ENCODE results near the gene LRRC27.
"Not testable (repeated sequence)": the region's sequence is repeated elsewhere in the genome, so short reads cannot be mapped to it uniquely, and the experiment has no call there.

LRRC27 gene

DNA sequence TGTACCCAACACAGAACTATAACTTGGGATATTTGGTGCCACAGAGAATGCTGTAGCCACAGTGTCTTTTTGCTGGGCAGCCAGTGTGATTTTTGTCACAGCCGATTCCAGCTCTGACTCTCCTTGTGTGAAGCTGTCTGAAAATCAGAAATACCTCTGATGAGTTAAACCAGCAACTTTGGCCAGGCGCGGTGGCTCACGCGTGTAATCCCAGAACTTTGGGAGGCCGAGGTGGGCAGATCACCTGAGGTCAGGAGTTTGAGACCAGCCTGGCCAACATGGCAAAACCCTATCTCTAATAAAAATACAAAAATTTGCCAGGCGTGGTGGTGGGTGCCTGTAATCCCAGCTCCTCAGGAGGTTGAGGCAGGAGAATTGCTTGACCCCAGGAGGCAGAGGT lies 5.9 kb downstream of the LRRC27 start:
- DNase-seq (ENCODE audit: low read depth) = not testable (repeated sequence)

DNA sequence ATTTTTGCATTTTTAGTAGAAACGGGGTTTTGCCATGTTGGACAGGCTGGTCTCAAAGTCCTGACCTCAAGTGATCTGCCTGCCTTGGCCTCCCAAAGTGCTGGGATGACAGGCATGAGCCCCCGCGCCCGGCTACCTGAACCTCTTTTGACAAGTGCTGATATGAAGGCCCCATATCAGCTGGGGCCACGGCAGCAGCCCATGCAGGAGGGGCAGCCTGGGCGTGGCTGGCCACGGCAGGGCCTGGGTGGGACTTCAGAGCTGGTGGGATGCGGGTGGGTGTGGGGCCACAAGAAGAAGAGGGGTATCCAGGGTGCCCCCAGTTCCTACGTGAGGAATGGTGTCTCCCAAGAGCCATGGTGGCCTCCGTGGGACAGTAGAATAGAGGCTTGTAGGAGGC lies 6.9 kb downstream of the LRRC27 start:
- DNase-seq (ENCODE audit: low read depth) = no peak

DNA sequence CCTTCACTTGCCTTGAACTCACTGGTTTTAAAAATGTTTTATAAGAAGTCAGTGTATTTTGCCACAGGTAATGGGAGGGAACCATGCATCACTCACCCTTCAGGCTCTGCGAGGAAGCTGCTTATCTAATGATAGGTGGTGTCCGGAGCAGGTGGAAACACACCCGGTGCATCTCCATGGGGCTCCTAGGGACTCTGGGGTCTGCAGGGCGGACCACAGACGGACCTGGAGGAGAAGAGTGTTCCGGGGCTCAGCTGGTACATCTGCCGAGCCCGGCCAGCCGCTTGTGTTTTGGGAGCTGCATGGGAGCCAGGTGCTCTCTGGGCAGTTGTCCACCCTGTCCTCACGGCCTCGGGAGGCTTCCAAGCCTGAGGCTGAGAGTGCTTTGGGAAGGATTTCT lies 7.3 kb downstream of the LRRC27 start:
- DNase-seq (ENCODE audit: low read depth) = no peak

DNA sequence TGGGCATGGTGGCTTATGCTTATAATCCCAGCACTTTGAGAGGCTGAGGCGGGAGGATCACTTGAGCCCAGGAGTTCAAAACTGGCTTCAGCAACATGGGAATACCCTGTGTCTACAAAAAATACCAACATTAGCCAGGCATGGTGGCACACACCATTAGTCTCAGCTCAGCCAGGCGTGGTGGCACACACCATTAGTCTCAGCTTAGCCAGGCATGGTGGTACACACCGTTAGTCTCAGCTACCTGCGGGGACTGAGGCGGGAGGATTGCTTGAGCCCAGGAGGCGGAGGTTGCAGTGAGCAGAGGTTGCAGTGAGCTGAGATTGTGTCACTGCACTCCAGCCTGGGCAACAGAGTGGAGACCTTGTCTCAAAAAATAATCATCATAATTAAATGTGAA lies 9.0 kb downstream of the LRRC27 start:
- DNase-seq (ENCODE audit: low read depth) = no peak

DNA sequence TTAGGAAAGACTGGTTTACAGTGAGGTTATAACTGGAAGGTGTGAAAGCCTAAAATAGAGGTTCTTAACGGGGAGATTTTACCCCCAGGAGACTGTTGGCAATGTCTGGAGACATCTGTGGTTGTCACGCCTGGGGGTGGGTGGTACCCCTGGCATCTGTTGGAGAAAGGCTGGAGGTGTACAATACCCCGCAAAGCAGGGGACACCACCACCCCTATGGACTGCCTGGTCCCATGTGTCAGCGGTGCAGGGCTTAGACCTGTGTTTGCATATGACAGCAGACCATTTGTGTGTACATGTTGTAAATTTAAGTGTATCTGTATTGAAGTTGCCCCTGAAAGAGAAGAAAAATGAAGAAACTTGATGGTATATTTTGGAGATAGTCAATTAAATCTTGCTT lies 9.8 kb downstream of the LRRC27 start:
- DNase-seq (ENCODE audit: low read depth) = no peak

DNA sequence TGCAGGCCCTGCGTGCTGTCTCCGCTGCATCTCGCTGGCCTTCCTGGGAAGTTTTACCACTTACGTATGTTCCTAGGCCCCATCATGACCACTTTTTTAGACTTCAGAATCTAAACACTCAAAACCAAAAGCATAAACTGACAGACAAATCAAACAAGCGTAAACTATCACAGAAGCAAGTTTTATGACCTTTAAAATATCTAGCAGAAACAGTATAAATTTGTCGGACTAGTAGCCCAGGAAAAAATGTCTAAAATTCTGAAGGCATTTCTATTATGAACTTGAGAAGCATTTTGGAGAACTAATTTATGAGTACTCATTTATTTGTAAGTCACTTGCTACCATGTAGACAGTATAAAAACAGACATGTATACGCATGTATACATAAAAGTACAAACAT lies 10.6 kb downstream of the LRRC27 start:
- DNase-seq (ENCODE audit: low read depth) = no peak

DNA sequence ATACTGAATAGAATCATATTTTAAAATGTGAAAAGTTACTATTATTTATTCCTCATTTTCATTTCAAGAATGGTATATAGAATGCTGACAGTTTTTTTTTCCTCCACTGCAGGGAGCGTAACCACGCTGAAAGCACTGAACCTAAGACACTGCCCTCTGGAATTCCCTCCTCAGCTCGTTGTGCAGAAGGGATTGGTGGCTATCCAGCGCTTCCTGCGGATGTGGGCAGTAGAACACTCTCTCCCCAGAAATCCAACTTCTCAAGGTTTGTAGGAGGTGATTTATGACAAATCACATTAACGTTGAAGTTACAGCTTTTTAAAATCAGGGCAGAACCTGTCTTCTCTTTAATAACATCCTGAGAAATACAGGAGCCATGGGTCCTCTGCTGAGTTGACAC lies 12.4 kb downstream of the LRRC27 start:
- no peak for DNase-seq (ENCODE audit: low read depth)

DNA sequence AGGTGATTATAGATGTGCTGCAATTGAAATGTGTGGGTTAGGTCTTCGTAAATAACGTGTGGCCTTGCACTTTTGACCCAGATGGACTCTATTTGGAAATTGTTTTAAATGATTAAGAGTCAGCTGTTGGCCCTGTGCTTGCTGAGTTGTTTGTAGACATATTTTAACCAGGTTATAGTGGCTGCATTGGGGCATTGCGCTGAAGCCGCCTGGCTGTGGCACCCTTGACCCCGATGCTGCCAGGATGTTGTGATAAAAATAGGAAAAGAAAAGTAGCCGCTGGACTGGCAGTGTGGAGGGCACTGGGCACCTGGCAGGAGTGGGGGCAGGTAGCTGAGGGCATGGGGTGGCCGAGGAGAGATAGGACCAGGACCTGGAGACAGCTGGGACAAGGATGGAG lies 13.4 kb downstream of the LRRC27 start:
- DNase-seq (ENCODE audit: low read depth) = no peak

DNA sequence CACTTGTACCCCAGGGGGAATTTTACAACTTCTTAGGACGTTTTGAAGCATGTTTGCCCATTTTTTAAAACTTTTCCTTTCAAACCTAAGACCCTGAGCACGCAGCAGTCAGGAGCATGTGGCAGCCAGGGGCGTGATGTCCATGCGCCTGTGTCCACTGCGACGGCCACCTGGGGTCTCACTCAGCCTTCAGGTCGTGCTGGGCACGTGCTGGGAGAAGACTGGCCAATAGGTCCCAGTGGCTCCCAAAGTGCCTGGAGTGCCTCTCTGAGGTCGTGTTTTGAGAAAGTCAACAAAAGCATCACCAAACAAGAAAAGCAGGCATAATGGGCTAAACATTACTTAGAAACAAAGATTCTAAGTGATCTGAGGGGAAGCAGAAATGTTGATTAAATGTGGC lies 14.8 kb downstream of the LRRC27 start:
- DNase-seq (ENCODE audit: low read depth) = no peak

DNA sequence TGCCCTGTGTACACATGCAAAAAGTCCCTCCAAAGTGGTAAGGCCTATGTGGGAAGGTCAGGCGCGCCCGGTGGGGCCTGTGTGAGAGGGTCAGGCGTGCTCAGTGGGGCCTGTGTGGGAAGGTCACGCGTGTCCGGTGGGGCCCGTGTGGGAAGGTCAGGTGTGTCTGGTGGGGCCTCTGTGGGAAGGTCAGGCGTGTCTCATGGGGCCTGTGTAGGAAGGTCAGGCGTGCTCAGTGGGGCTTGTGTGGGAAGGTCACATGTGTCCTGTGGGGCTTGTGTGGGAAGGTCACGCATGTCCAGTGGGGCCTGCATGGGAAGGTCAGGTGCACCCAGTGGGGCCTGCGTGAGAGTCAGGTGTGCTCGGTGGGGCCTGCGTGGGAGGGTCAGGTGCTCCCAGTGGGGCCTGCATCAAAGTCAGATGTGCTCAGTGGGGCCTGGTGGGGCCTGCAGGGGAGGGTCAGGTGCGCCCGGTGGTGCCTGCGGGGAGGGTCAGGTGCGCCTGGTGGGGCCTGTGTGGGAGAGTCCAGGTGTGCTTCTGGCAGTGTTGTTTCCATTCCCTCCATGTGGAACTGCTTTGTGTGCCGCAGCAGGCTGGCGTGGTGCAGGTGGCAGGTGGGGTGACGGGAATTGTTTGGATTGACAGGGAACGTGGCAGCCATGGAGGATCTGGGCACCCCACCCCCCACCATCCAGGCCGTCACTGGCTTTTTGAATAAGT lies 15.4 kb downstream of the LRRC27 start:
- no peak for DNase-seq (ENCODE audit: low read depth)

DNA sequence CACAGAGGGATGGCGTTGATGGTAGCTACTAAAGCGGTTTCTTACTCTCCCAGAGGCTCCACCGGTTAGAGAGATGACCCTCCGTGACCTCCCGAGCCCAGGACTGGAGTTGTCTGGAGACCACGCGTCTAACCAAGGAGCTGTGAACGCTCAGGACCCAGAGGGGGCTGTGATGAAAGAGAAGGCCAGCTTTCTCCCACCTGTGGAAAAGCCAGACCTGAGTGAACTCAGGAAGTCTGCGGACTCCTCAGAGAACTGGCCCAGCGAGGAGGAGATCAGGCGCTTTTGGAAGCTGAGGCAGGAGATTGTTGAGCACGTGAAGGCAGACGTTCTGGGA lies 15.9 kb downstream of the LRRC27 start:
- DNase-seq (ENCODE audit: low read depth) = no peak

DNA sequence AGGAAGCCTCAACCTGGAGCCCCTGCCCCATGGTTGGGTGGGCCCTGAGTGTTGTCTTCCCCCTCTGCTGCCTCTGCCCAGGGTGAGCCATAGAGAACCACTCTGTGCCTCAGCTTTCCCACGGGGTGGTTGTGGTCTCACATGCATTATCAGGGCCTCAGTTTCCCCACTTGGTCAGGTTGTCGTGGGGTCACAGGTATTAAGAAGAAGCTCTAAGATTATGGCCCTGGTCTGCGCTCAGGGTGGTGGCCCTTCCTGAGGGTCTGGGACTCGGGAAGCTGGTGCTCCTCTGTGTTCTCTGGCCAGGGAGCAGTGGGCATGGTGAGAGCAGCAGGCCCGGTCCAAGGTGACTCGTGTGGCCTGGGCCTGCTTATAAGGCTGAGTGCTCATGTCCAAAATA lies 17.8 kb downstream of the LRRC27 start:
- DNase-seq (ENCODE audit: low read depth) = no peak

DNA sequence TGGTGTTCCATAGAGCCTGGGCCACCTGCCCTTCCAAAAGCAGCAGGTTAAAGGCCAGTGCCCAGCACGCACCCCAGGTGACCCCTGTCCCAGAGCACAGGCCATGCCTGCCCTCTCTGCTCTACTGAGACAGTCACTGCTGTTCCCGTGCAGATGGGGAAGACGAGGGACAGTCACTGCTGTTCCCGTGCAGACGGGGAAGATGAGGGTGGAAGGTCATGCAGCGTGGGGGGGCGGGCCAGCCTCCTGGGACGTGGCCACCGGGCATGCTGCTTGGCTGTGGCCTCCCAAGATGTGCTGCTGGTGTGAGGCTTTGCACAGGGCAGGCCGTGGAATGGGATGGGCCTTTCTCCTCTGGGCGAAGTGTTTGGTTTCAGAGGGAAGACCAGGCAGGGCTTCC lies 18.4 kb downstream of the LRRC27 start:
- no peak for DNase-seq (ENCODE audit: low read depth)

DNA sequence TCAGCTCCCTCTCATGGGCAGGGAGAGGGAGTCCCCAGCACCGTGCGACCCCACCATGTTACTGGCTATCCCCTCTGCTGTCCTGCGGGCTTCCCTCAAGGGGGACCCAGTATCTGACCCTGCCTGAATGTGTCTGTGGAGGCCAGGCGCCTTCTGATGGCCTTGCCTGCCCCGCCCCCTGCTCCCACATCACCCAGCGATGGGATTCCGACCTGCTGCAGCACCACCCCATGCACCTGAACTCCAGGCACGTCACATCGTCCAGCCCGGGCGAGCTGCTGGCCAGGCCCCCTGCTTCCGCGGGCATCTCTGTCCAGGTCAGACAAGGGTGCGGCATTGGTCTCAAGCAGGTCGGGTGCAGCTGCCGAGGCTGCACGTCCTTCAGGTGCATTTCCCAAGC lies 19.0 kb downstream of the LRRC27 start:
- no peak for DNase-seq (ENCODE audit: low read depth)

DNA sequence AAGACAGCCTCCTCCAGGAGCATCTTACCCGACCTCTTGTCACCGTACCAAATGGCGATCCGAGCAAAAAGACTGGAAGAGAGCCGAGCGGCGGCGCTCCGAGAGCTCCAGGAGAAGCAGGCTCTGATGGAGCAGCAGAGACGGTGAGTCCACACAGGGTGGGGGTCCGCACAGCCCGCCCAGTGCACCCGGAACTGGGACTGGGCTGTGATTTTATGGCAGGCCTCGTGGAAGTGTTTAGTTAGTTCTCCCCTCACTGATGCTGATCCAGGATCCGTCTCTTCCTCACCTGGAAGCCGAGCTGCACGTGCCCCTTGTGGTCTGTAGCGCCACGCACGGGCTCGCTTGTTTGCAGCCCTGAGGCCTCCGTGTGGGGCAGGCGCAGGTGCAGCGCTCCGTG lies 19.6 kb downstream of the LRRC27 start:
- DNase-seq (ENCODE audit: low read depth) = no peak

DNA sequence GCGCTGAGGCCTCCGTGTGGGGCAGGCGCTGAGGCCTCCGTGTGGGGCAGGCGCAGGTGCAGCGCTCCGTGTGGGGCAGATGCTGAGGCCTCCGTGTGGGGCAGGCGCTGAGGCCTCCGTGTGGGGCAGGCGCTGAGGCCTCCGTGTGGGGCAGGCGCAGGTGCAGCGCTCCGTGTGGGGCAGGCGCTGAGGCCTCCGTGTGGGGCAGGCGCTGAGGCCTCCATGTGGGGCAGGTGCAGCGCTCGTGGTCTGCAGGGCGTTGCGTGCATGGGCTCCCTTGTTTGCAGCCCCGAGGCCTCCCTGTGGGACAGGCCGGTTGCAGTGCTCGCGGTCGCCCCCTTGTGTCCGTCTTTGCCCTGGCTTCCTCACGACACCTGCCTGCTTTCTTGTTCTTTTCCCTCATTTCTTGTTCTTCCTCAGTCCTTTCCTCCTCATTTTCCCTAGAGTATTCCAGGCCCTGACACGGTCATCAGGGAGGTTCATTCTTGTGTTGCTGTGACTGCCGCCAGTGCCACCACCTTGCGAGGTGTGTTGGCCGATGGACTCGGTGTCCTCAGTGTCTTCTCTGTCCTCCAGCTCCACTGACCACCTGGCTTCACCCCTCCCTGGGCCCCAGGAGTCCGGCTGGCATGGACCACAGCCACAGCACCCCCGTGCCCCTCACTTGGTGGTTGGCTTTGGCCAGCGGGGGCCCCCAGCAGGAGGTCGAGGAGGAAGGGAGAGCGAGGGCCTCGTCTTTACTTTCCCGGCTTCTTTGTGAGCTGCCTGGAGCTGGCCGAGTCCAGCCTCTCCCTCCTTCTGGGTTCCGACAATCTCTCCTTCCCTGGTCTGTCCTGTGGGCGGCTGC lies 20.7 kb downstream of the LRRC27 start:
- peak; percentile 64 for DNase-seq (ENCODE audit: low read depth)

DNA sequence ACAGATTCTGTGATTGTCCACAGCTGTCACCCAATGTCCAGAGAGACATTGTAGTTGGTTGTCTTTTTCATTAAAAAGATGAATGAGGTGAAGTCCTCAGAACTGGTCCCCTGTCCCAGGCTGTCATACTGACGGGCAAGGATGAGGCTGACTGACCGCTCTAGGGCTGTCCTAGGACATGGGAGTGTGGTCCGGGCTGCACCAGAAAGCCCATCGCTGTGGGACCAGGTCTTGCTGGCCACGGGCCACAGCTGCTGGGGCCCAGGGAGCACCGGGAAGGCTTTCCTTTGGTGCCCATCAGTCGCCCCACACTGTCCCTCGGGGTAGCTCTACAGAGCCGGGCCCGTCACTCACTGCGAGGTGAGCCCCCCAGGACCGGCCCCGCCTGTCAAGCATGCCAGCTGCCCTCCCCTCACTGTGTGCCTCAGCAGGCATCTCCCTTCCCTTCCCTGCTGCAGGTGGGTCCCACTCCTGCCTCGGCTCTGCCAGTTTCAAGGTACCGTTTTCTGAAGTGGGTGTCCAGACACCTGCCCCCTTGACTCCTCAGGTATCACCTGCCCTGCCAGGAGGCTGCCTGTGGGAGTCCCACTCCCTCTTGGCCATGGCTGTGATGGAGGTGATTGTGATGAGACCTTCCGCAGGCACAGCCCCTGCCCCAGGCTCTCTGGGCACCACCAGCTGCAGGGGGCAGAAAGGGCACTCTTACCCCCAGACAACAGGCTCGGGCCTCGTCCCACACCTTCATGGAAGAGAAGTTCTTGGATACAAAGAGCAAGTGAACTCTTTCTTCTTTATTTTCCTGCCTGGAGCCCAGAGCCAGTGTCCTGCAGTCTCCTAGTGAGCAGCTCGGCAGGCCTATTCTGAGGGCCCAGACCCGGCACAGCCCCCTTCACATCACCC lies 21.7 kb downstream of the LRRC27 start:
- no peak for DNase-seq (ENCODE audit: low read depth)

DNA sequence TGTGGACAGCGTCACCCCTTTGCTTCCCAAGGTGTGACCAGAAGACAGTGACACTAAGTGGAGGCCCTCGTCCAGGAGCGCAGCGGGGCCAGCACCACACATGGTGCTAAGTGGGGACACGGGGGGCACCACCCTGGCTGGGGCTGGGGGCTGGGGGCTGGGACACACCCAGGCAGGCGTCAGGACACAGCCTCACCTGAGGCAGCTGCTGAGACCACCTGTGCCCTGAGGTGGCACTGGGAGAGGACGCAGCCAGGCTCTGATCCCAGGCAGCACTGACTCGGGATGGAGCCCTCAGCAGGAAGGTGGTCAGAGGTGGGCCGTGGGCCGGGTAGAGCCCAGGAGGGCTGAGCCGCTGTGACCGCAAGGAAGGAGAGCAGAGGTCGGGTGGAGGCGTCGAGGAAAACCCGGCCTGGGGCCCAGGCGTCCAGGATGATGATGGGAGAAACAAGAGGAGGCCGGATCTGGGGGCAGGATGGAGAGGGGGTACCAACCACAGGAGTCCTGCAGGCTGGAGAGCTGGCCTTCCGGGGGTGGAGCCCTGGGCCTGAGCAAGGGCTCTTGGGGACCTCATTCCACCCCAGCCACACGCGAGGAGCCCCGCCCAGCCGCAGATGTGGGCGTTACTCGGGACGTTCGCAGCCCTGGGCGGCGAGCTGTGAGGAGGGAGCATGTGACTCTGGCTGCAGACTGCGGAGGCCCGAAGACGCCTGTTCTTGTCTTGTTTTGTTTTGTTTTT lies 22.5 kb downstream of the LRRC27 start:
- DNase-seq (ENCODE audit: low read depth) = no peak

DNA sequence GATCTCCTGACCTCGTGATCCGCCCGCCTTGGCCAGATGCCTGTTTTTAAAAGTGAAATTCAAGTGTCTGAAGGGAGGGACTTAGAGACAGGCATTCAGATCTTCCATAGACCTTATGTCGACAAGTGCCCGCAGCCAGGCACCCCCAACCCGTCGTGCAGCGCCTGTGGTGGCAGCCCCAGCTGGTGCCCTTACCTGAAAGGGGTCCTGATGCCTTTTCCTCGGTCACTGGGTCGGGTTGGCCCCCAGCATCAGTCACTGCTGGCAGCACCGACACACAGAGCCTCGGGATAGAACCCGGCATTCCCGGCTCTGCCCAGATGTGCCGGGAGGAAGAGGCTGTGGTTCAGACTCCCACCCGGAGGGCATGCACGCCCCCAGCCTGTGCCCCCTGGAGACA lies 23.3 kb downstream of the LRRC27 start:
- DNase-seq (ENCODE audit: low read depth) = no peak

DNA sequence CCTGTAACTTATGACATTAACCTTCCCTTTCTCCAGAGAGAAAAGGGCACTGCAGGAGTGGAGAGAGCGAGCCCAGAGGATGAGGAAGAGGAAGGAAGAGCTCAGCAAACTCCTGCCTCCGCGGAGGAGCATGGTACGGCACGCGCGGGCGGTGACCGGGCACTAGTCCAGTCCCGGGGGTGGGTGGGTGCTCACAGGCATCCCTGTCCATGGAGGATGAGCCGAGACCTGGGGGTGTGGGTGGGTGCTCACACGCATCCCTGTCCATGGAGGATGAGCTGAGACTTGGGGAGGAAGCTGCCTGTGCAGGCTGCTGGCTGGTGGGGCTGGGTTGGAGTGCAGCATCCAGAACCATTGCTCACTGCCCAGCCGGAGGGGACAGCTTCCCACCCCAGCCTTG lies 23.8 kb downstream of the LRRC27 start:
- no peak for DNase-seq (ENCODE audit: low read depth)

DNA sequence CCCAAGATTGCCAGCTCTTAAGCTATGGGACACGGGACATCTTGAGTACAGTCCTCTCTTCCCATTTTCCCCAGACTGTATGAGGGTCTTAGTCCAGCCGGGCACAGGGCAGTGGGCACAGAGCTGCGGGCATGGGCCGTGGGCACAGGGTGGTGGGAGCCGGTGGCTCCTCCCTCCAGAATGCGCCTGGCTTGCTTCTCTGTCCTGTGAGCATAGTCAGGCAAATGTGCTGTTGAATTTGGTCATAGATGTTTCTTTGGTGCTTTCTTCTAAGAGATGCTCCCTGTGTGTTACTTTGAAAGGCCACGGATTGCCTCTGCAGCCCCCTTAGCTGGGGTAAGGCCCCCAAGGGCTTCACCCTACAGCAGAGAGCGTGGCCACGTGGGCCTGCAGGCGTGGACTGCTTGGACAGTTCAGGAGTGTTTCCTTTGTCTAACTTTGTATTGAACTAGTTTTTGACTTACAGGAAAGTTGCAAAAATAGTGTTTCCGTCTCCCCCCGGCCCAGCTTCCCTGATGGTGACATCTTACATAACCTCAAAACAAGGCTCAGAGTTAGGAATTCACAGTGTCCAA lies 24.7 kb downstream of the LRRC27 start:
- no peak for DNase-seq (ENCODE audit: low read depth)

Measured in stimulated activated CD8-positive, alpha-beta memory T cell treated with anti-CD3 and anti-CD28 coated beads, Interleukin-15, amount 100 ng/mL, for 24 hours (primary cell).